ENCODE data around the gene PRMT7. TPM values are rescaled to one million over a fixed set of nuclear protein-coding genes. Genes with fewer than 3 reads are reported as not detected.

The PRMT7 gene
- total and polyA plus RNA-seq, 2 donors (not counting 1 experiment from before 2014, with no cell fraction given), result 76.9 to 80.4 TPM

GRCh38 chr16:68265078-68265920, 45.5 kb upstream of the PRMT7 start:
- intact Hi-C loops (cut with micrococcal nuclease), result loop anchor here (1.0 to 10.0 kb wide), 2 partner anchors 8 to 260 kb away; no protein-coding TSS in a partner anchor

More at GRCh38 chr16:68265078-68265920, 45.5 kb upstream of the PRMT7 start:
- H4K20me1 ChIP-seq (ENCODE audit: control insufficient read depth, insufficient read depth, low read length, poor library complexity, severe bottlenecking), result peaks cover 15% of the 10 kb centered on the region
- H3K79me2 ChIP-seq (ENCODE audit: control insufficient read depth, insufficient read depth, low read length), result peaks cover 93% of the 10 kb centered on the region
- Mint-ChIP-seq H3K27me3 (no peaks in the 10 kb centered on the region), H3K9me3 (ENCODE audit: insufficient read depth) (no peaks in the 10 kb centered on the region), H3K27ac (peak overlapping the region; percentile 99), H3K4me1 (peaks cover 50% of the 10 kb centered on the region), H3K4me3 (peak overlapping the region; percentile 99)
- peaks cover 20 to 45% of the 10 kb centered on the region in 2 donors for H3K4me1 ChIP-seq (ENCODE audit: control insufficient read depth in 2 of 2, insufficient read depth in 2 of 2, low read length in 2 of 2)
- TF ChIP-seq EZH2 (IDR thresholded peaks at IDR 0.05; ENCODE audit: borderline replicate concordance, insufficient read depth, low read depth, low read length, poor library complexity, severe bottlenecking) (no peak), CTCF (IDR thresholded peaks at IDR 0.05) (no peak)
- H3K4me3 ChIP-seq (ENCODE audit: control extremely low read depth in 1 of 5, extremely low read depth in 1 of 5, insufficient read depth in 1 of 5, low read depth in 2 of 5, low read length in 4 of 5), result peak overlapping the region; percentile 63 to 91 (median 86)
- peak; percentile 66 for DNase-seq
- H2AFZ ChIP-seq (ENCODE audit: insufficient read depth, low read depth, low read length, poor library complexity, severe bottlenecking), result peak overlapping the region; percentile 91
- ChIA-PET POLR2A (interaction anchor here (2.8 kb wide), 1 partner anchor 19 kb away, joined by 38 read pairs; no protein-coding TSS in a partner anchor), CTCF (interaction anchor here (1.7 to 15.1 kb wide), 4 partner anchors 9 to 62 kb away, joined by 5 to 554 read pairs (median 237); partner anchors contain the start of genes PRMT7 and SLC7A6OS)
- peaks cover 0 to 4% (median 0%) of the 10 kb centered on the region in 3 donors for H3K9me3 ChIP-seq (ENCODE audit: control extremely low read depth in 1 of 3, control insufficient read depth in 2 of 3, insufficient read depth in 1 of 3, low read length in 2 of 3)
- no peaks in the 10 kb centered on the region for H3K27me3 ChIP-seq (replicated peaks in 1 of 4; ENCODE audit: control extremely low read depth in 1 of 4, control insufficient read depth in 3 of 4, insufficient read depth in 4 of 4, low read length in 3 of 4)
- H3K9ac ChIP-seq (ENCODE audit: low read length), result peak overlapping the region; percentile 95
- peaks cover 0 to 21% of the 10 kb centered on the region in 2 experiments for H3K36me3 ChIP-seq (replicated peaks in 1 of 2; ENCODE audit: control extremely low read depth in 1 of 2, control insufficient read depth in 1 of 2, extremely low read depth in 1 of 2, insufficient read depth in 2 of 2, low read length in 1 of 2)
- H3K27ac ChIP-seq (ENCODE audit: low read length in 2 of 2), result peak overlapping the region; percentile 75 to 97
- peak; percentile 6 for ATAC-seq (ENCODE audit: low read depth)
- peak overlapping the region; percentile 82 for H3K4me2 ChIP-seq (replicated peaks; ENCODE audit: low read depth, low read length, poor library complexity, severe bottlenecking)
- WGBS (ENCODE audit: insufficient coverage), result 3% methylated on average over 17 of the region's 23 CpGs
